LNCaP clone FGC (cell line): ENCODE data around the gene CPXM2.
"Not testable (repeated sequence)": the region's sequence is repeated elsewhere in the genome, so short reads cannot be mapped to it uniquely, and the experiment has no call there.

Experiments
- DNase-seq: peaks from one replicate; pipeline ENCODE4 v3.0.0-alpha.2; 2011; ENCODE audit warnings: low read depth
- H3K4me3 ChIP-seq: 2 replicates; pipeline ENCODE4 v1.5.1; 2011; ENCODE audit warnings: mild to moderate bottlenecking, low read depth, low read length, control low read depth
- TF ChIP-seq, protein P1 (sequence below): IDR thresholded peaks from 2 replicates; pipeline ENCODE4 v1.5.1; 2012; ENCODE audit warnings: mild to moderate bottlenecking; ENCODE audit not compliant: control insufficient read depth, insufficient read depth; ENCODE audit errors: extremely low read depth

The CPXM2 gene

GRCh38 chr10:123741146-123741545 lies 150.5 kb downstream of the CPXM2 start:
- no peak for DNase-seq
- TF ChIP-seq, protein P1, sequence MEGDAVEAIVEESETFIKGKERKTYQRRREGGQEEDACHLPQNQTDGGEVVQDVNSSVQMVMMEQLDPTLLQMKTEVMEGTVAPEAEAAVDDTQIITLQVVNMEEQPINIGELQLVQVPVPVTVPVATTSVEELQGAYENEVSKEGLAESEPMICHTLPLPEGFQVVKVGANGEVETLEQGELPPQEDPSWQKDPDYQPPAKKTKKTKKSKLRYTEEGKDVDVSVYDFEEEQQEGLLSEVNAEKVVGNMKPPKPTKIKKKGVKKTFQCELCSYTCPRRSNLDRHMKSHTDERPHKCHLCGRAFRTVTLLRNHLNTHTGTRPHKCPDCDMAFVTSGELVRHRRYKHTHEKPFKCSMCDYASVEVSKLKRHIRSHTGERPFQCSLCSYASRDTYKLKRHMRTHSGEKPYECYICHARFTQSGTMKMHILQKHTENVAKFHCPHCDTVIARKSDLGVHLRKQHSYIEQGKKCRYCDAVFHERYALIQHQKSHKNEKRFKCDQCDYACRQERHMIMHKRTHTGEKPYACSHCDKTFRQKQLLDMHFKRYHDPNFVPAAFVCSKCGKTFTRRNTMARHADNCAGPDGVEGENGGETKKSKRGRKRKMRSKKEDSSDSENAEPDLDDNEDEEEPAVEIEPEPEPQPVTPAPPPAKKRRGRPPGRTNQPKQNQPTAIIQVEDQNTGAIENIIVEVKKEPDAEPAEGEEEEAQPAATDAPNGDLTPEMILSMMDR, result no peak
- no peak overlapping the region for H3K4me3 ChIP-seq

GRCh38 chr10:123736917-123737316 lies 154.7 kb downstream of the CPXM2 start:
- not testable (repeated sequence) for H3K4me3 ChIP-seq, DNase-seq

DNA sequence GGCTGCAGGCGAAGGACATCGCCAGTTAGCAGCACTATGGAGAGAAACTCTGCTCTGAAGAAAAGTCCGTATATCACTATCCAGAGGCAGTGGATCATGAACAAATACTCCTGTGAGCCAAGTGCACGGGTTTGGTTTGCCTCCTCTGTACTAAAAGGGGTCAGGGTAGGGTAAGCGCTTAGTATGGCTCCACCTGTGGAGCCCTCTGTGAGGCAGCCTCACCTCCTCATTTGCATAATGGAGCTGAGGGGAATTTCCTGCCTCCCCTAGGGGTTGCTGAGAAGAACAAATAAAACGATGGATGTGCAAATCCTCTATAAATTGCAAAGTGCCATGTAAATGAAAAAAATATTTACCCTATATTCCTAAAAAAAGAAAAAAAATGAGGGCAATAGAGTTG lies 162.1 kb downstream of the CPXM2 start:
- no peak for DNase-seq
- H3K4me3 ChIP-seq, result no peak overlapping the region

GRCh38 chr10:123726836-123727235 lies 164.8 kb downstream of the CPXM2 start:
- DNase-seq, result no peak
- H3K4me3 ChIP-seq, result no peak overlapping the region
- TF ChIP-seq, protein P1, result no peak

More for the DNA sequence above, 162.1 kb downstream of the CPXM2 start:
- TF ChIP-seq, protein P1, result no peak

DNA sequence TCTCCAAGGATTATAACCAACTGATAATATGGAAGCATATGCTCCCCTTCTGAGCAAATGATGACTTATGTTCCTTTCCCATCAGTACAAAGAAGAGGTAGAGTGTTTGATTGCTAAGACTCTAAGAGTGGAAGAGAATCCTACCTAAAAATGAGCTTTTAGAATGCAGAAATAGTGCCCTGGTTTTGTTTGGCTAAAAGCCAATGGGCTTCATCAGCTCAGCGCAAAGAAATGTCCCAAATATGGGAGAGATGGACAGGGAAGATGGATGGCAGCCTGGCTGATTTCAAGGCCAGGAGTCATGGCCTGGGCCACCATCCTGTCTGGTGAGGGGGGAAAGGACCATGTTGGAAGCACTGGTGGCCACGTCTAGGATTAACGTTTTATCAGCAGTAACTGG lies 165.2 kb downstream of the CPXM2 start:
- no peak overlapping the region for H3K4me3 ChIP-seq
- TF ChIP-seq, protein P1, result no peak
- no peak for DNase-seq

DNA sequence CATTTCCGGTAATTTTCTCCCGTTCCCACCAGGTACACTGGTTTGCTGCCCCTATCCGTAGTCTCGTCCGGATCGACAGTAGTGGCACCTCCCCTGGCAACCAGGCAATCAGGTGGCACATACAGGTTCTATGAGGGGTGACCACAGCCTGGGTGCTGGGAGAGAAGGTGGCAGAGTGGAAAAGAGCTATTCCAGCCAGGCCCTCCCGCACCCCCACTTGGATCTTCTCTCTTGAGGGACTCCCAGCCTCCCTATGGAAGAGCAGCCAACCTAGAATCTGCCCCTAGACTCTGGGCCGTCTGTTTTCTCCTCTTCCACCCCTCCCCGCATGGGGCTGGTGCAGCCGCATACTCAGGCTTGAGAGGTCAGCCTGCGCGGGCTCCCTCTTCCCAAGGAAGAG lies 166.9 kb downstream of the CPXM2 start:
- TF ChIP-seq, protein P1, result no peak
- H3K4me3 ChIP-seq, result no peak overlapping the region
- DNase-seq, result no peak

GRCh38 chr10:123722351-123722750 lies 169.3 kb downstream of the CPXM2 start:
- TF ChIP-seq, protein P1, result no peak
- H3K4me3 ChIP-seq, result no peak overlapping the region
- DNase-seq, result no peak
